Stimulated activated CD8-positive, alpha-beta memory T cell treated with anti-CD3 and anti-CD28 coated beads, Interleukin-15, amount 100 ng/mL, for 4 hours (primary cell): Measurements from ENCODE around the gene PLD4.
"Not testable (repeated sequence)": the region's sequence is repeated elsewhere in the genome, so short reads cannot be mapped to it uniquely, and the experiment has no call there.

ENCODE experiments used
- DNase-seq, 2 donors: peaks; one replicate each; pipeline ENCODE4 v3.0.0-alpha.2; 2020; ENCODE audit warnings: low read depth in 2 of 2

The PLD4 gene

GRCh38 chr14:104886690-104887622 is 37.7 kb upstream of the PLD4 start:
- DNase-seq, result no peak

GRCh38 chr14:104887623-104888488 is 36.8 kb upstream of the PLD4 start:
- no peak for DNase-seq

DNA sequence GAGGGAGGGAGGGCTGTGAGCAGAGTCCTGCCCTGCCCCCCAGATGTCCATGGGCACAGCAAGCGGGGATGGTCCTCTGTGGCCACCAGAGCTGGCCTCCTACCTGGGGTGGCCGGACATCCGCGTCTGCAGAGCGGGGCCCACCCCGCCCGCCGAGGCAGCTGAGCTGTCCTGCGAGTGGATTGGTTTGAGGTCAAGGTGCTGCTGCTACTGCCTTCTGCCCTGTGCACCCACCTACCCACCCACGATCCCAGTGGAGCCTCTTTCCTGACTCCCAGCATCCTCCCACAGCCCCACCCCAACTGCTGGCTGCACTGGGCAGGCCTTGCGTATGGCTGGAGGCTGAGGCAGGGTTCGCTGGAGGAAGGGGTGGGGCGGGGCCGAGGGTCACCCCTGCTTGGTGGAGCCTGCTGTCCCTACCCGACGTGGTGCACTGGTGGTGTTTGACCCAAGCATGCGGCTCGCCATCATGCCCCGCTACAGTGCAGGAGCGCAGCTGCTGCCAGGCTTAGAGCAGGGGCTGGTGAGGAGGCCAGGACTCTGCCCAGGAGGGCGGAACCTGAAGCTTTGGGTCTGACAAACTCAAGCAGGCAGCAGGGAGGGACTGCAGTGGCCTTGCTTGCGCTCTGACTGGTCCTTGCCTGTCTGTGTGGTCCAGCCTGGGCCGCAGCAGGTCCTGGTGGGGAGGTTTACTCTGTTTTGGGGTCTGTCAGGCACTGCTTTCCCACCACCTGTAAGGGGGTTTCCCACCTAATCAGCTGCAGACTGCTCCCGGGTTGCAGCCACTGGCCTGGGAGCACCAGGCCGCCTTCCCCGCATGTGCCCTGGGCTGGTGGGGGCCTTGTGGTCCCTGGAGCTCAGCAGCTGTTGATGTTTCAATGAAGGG is 35.9 kb upstream of the PLD4 start:
- no peak for DNase-seq

GRCh38 chr14:104889375-104889757 is 35.3 kb upstream of the PLD4 start:
- DNase-seq, result no peak

GRCh38 chr14:104890292-104890691 is 34.4 kb upstream of the PLD4 start:
- not testable (repeated sequence) for DNase-seq

GRCh38 chr14:104891121-104891551 is 33.5 kb upstream of the PLD4 start:
- DNase-seq, result no peak

GRCh38 chr14:104891664-104892530 is 32.8 kb upstream of the PLD4 start:
- DNase-seq, result no peak

GRCh38 chr14:104892531-104893434 is 31.9 kb upstream of the PLD4 start:
- no peak for DNase-seq

DNA sequence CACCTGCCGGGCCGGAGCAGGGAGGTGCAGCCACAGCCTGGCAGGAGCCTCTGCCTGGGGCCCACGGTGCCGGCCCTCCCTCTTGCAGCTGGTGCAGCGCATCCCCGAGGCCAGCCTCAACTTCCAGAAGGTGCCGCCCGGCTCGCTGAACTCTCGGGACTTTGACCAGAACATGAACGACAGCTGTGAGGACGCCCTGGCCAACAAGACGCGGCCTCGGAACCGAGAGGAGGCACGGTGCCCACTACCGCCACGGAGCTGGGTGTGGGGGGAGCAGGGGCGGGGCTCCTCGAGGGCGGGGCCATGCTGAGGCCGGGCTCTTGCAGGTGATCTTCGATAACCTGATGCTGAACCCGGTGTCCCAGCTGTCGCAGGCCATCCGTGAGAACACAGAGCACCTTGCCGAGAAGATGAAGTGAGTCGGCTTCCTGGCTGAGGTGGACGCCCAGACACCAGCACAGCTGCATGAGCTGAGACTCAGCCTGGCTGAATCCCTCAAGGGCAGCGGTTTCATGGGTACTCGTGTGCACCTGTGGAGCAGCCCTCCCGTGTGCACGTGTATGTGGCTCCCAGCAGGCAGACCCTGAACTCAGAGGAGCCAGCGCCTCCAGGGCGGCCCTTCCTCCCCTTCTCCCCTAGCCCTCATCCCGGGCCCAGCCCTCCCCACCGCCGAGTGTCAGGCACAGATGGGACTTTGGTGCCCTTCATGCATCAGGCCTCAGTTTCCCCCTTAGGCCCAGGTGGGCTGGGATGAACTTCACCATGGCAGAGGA is 31.1 kb upstream of the PLD4 start:
- no peak for DNase-seq

DNA sequence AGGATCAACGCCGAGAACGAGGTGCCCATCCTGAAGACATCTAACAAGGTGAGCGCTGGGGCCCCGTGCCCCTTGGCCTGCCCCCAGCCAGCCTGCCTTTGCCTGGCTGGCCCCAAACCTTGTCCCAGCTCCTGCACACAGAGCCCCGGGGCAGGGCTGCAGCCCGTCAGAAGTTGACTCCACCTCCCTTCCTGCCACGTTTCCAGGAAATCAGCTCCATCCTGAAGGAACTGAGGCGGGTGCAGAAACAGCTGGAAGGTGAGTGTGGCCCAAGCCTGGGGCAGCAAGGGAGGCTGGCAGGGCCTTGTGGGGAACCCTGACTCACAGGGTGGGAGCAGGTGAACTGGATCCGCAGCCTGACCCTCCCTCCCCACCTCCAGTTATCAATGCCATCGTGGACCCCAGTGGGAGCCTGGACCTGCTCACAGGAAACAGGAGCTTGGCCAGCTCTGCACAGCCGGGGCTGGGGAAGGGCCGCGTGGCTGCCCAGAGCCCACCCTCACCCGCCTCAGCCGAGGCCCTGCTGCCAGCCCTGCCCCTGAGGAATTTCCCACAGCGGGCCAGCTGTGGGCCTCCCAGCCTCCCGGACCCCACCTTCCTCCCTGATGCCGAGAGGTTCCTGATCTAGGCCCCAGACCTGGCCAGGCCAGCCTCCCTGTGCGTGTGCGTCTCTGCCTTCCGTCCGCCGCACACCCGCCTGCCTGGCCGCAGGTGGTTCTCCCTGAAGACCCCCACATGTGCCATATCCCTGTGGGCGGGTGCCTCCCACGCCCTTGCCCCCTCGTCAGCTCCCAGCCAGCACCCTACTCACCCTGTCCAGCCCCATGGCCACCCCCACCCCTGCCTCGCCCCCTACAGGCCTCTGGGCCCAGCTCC is 30.1 kb upstream of the PLD4 start:
- DNase-seq, result no peak

- DNase-seq, result no peak
These were observed 29.4 kb upstream of the PLD4 start for GRCh38 chr14:104895207-104895785.

- no peak for DNase-seq
These were observed 28.7 kb upstream of the PLD4 start for GRCh38 chr14:104895786-104896661.

DNA sequence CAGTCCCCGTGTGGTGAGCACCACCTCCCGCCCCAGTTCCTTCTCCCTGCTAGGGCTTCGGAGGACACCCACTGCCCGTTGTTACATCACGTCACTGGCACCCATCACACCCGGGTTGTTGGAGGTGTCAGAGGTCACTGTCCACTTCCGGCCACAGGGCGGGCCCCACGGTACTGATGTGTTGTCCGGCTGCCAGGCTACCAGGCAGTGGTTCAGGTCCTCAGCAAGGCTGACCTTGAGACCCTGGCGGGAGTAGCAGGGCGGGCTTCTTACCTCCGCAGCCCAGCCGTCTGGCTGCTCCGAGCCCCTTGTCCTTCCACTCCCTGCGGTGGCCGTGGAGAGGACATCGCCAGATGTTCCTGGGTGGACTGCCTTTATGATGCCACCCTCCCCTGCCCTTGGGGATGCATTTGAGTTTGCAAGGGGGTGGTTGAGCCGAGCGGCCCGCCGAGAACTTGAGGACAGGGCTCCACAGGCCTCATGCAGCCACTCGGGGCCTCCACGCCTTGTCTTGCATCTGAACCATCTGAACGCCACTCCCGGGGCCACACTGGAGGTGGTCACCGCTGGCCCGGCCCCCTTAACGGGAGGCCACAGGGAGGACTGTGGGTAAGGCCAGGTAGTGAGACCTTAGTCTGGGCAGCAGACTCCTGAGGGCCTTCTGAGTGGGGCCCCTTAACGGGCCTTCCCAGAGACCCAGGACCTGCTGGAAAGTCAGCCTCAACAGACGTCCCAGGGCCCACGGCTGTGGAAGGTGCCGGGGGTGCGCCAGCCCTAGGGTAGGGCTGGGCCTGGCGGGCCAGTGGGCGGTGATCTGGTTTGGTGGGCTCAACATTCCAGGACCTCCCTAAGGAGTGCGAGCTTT is 27.1 kb upstream of the PLD4 start:
- DNase-seq, result no peak

- no peak for DNase-seq
These were observed 26.5 kb upstream of the PLD4 start for GRCh38 chr14:104898195-104898558.

- no peak for DNase-seq
These were observed 25.7 kb upstream of the PLD4 start for GRCh38 chr14:104898870-104899510.
